GM10248 (cell line): Measurements from ENCODE around the gene MCOLN1.

Source experiments
- CTCF ChIA-PET: fragments of 300-600 bp; sonication (Branson Sonifier 250); formaldehyde crosslinking; extraction: SDS; loops from one replicate; lab custom pipeline; 2021; ENCODE audit warnings: antibody characterized with exemption; lab: Yijun Ruan, JAX
- POLR2A ChIA-PET: fragments of 350-650 bp; sonication (Branson Sonifier 250); formaldehyde crosslinking; extraction: SDS; loops from one replicate; lab custom pipeline; 2020; ENCODE audit warnings: antibody characterized with exemption; lab: Yijun Ruan, JAX
- DNase-seq: peaks from one replicate; pipeline ENCODE4 v3.0.0; 2012; ENCODE audit errors: extremely low spot score
- CTCF ChIP-seq: IDR thresholded peaks from 2 replicates; pipeline ENCODE4 v1.5.1; 2012; ENCODE audit warnings: mild to moderate bottlenecking, low read depth; ENCODE audit errors: extremely low read depth, missing control alignments, control extremely low read depth

The MCOLN1 gene

GRCh38 chr19:7478843-7479227 is 43.6 kb upstream of the MCOLN1 start:
- no peak for DNase-seq
- TF ChIP-seq CTCF: no peak
- CTCF ChIA-PET: no interaction called here
- POLR2A ChIA-PET: no interaction called here

- TF ChIP-seq CTCF: no peak
- ChIA-PET CTCF (interaction anchor here (0.6 to 2.1 kb wide), 3 partner anchors 8 to 17 kb away, joined by 3 to 5 read pairs (median 4); a partner anchor contains a TSS), POLR2A (no interaction called here)
- DNase-seq: no peak
Observed at GRCh38 chr19:7480222-7480969, 42.0 kb upstream of the MCOLN1 start.

- DNase-seq: no peak
- ChIA-PET POLR2A (no interaction called here), CTCF (interaction anchor here (1.4 to 2.1 kb wide), 2 partner anchors 8 to 17 kb away, joined by 4 to 5 read pairs; a partner anchor contains a TSS)
- no peak for TF ChIP-seq CTCF
Observed at GRCh38 chr19:7480970-7481255, 41.5 kb upstream of the MCOLN1 start.

GRCh38 chr19:7482584-7483439 is 39.6 kb upstream of the MCOLN1 start:
- CTCF ChIA-PET: interaction anchor here (1.0 to 2.1 kb wide), 2 partner anchors 10 to 14 kb away, joined by 3 to 5 read pairs; a partner anchor contains a TSS
- POLR2A ChIA-PET: no interaction called here
- no peak for TF ChIP-seq CTCF
- DNase-seq: no peak

- DNase-seq: no peak
- no peak for TF ChIP-seq CTCF
- CTCF ChIA-PET: interaction anchor here (1.0 kb wide), 1 partner anchor 13 kb away, joined by 3 read pairs; a partner anchor contains a TSS
Observed at GRCh38 chr19:7483720-7484201, 38.7 kb upstream of the MCOLN1 start.

GRCh38 chr19:7486923-7487322 is 35.5 kb upstream of the MCOLN1 start:
- TF ChIP-seq CTCF: no peak
- DNase-seq: no peak
- ChIA-PET POLR2A (no interaction called here), CTCF (interaction anchor here (0.7 to 1.5 kb wide), 2 partner anchors 11 to 81 kb away, joined by 3 to 5 read pairs; a partner anchor contains a TSS)

More at GRCh38 chr19:7483720-7484201, 38.7 kb upstream of the MCOLN1 start:
- POLR2A ChIA-PET: no interaction called here
